HepG2 (cell line): ENCODE data around the gene CEP68. TPM values are rescaled to one million over a fixed set of nuclear protein-coding genes. Genes with fewer than 3 reads are reported as not detected.
A peak's percentile ranks its signal among the peaks of the same experiment; 100 is the strongest.

Experiments used
- ATF7 ChIP-seq, 2 experiments: fragments of 450-650 bp in 1 of 2; sonication (generic) in 1 of 2; formaldehyde crosslinking in 1 of 2; IDR thresholded peaks; 2 replicates each; pipeline versions ENCODE4 v1.4.0 to v1.6.1; 2016 to 2020; ENCODE audit warnings: antibody characterized with exemption in 1 of 2, mild to moderate bottlenecking in 1 of 2, missing genetic modification reagents in 1 of 2
- ATRX ChIP-seq: sonication (generic); formaldehyde crosslinking; IDR thresholded peaks from 2 replicates; pipeline ENCODE4 v1.4.0; 2020; ENCODE audit warnings: missing genetic modification reagents, borderline replicate concordance
- GTF3A ChIP-seq: sonication (generic); formaldehyde crosslinking; conservative IDR thresholded peaks from 2 replicates; pipeline ENCODE4 v1.4.0; 2020; ENCODE audit warnings: mild to moderate bottlenecking, missing genetic modification reagents
- HNRNPLL ChIP-seq: fragments of 200-400 bp; formaldehyde crosslinking; IDR thresholded peaks from 2 replicates; pipeline ENCODE4 v1.6.1; 2017; ENCODE audit warnings: mild to moderate bottlenecking, low read depth, low read length; ENCODE audit not compliant: poor library complexity, severe bottlenecking
- KLF16 ChIP-seq, 2 experiments: sonication (generic) in 1 of 2; formaldehyde crosslinking in 1 of 2; IDR thresholded peaks; 2 replicates each; pipeline versions ENCODE4 v1.6.1 to v1.8.0; 2016 to 2023; ENCODE audit warnings: missing genetic modification reagents in 2 of 2, missing compliant biosample characterization in 1 of 2
- NCOR1 ChIP-seq: fragments of 200-600 bp; sonication (generic); IDR thresholded peaks from 2 replicates; pipeline ENCODE4 v1.7.0; 2017; ENCODE audit warnings: antibody characterized with exemption, low read length, borderline replicate concordance
- NFATC3 ChIP-seq: sonication (generic); formaldehyde crosslinking; IDR thresholded peaks from 2 replicates; pipeline ENCODE4 v1.5.1; 2020; ENCODE audit warnings: mild to moderate bottlenecking, missing genetic modification reagents
- SUZ12 ChIP-seq: fragments of 150-350 bp; IDR thresholded peaks from 2 replicates; pipeline ENCODE4 v1.6.1; 2014; ENCODE audit warnings: low read depth, low read length
- TOPORS ChIP-seq: sonication (generic); formaldehyde crosslinking; IDR thresholded peaks from 2 replicates; pipeline ENCODE4 v1.8.0; 2023; ENCODE audit warnings: mild to moderate bottlenecking, missing genetic modification reagents
- ZNF263 ChIP-seq: sonication (generic); formaldehyde crosslinking; IDR thresholded peaks from 2 replicates; pipeline ENCODE4 v1.4.0; 2020; ENCODE audit warnings: missing genetic modification reagents
- polyA plus RNA-seq, 8 experiments: library from polyadenylated mRNA; depleted of rRNA in 3 of 8; stranded (reverse) in 7 of 8; unstranded in 1 of 8; fragments of >200 nt; fragmentation: Illumina TruSeq in 4 of 8; extraction: Trizol in 4 of 8; gene quantifications; 2 replicates each; pipeline versions ENCODE4 v1.2.1 to v1.2.3, GENCODE V29; 2011 to 2016; ENCODE audit warnings: low read depth in 4 of 8, missing spikeins in 1 of 8, mixed read lengths in 1 of 8; ENCODE audit not compliant: insufficient read depth in 1 of 8
- total RNA-seq, 5 experiments: library from RNA; depleted of rRNA; stranded (reverse); fragments of >200 nt; fragmentation: Illumina TruSeq; extraction: Trizol; gene quantifications; 2 replicates each; pipeline ENCODE4 v1.2.3, GENCODE V29; 2016; ENCODE audit warnings: low read depth in 1 of 5
- TF ChIP-seq, protein P1 (sequence below): IDR thresholded peaks from 2 replicates; pipeline ENCODE4 v1.6.1; 2016; ENCODE audit warnings: low read depth, missing genetic modification reagents, missing compliant biosample characterization
- TF ChIP-seq, protein P2 (sequence below), 2 experiments: fragments of 450-650 bp in 1 of 2; sonication (generic) in 1 of 2; formaldehyde crosslinking; IDR thresholded peaks; 2 replicates each; pipeline versions ENCODE4 v1.5.0 to v1.8.0; 2020 to 2022; ENCODE audit warnings: mild to moderate bottlenecking in 1 of 2, missing genetic modification reagents in 1 of 2
- TF ChIP-seq, protein P3 (sequence below): sonication (generic); formaldehyde crosslinking; IDR thresholded peaks from 2 replicates; pipeline ENCODE4 v1.4.0; 2020; ENCODE audit warnings: mild to moderate bottlenecking, missing genetic modification reagents
- TF ChIP-seq, protein P4 (sequence below): IDR thresholded peaks from 2 replicates; pipeline ENCODE4 v1.6.1; 2012; ENCODE audit warnings: low read depth, low read length, improper control_type of control experiment

The CEP68 gene
- total and polyA plus RNA-seq, 2 of the 13 experiments (the other 11 are each of a cell fraction or from before 2014, with no cell fraction given): 5.7 to 9.3 TPM

DNA sequence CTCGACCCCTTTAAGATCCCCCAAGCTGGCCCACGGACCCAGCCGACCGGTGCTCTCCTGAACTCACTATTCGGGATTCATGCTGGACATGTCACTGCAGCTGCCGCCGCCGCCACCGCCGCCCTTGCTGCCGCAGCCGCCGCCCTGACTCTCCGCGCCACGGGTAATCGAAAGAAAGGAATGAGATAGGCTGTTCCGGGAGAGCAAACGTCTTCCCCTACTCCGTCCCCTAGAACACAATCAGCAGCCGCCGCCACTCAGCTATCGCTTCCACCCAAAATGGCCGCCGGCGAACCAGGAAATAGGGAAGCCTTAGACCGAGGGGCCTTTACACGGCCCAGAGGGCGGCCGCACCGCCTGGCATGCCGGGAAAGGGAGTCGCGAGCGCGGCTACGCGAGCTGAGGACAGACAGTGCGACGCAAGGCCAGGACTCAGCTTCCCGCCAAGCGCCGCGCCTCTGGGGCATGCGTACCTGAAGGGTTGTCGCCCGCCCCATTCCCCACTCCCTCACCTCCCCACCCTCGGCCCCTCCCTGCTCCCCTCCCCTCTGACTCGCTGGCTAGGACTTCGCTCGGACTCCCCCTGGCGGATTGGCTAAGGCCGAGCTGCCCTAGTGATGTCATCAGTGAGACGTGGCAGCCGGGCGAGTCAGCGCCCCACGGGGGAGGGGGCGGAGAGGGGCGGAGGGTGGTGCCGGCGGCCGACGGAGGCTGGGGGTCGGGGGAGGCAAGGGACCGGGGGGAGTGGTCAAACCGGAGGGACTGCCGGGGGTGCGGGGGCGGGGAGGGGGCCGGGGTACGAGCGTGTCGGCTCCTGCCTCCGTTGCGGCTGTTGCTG lies 73.8 kb downstream of the CEP68 start, which contains the start of gene RAB1A (continued):
- TF ChIP-seq ATF7 (IDR thresholded peaks at IDR 0.05) (peak; percentile 90), ATF7 (CRISPR knock-in tag; IDR thresholded peaks at IDR 0.05) (peak; percentile 97), HNRNPLL (peak; percentile 65), NFATC3 (CRISPR knock-in tag) (no peak), KLF16 (CRISPR knock-in tag; IDR thresholded peaks at IDR 0.05) (peak in 1 of 2 experiments; percentile 79; a peak in 2 of 4 replicates), ZNF263 (CRISPR knock-in tag) (no peak), NCOR1 (no peak), GTF3A (CRISPR knock-in tag) (peak; percentile 20; the same call in 1 of the 2 replicates), TOPORS (CRISPR knock-in tag) (no peak), SUZ12 (peak; percentile 91), ATRX (CRISPR knock-in tag) (no peak)
- TF ChIP-seq, protein P1, sequence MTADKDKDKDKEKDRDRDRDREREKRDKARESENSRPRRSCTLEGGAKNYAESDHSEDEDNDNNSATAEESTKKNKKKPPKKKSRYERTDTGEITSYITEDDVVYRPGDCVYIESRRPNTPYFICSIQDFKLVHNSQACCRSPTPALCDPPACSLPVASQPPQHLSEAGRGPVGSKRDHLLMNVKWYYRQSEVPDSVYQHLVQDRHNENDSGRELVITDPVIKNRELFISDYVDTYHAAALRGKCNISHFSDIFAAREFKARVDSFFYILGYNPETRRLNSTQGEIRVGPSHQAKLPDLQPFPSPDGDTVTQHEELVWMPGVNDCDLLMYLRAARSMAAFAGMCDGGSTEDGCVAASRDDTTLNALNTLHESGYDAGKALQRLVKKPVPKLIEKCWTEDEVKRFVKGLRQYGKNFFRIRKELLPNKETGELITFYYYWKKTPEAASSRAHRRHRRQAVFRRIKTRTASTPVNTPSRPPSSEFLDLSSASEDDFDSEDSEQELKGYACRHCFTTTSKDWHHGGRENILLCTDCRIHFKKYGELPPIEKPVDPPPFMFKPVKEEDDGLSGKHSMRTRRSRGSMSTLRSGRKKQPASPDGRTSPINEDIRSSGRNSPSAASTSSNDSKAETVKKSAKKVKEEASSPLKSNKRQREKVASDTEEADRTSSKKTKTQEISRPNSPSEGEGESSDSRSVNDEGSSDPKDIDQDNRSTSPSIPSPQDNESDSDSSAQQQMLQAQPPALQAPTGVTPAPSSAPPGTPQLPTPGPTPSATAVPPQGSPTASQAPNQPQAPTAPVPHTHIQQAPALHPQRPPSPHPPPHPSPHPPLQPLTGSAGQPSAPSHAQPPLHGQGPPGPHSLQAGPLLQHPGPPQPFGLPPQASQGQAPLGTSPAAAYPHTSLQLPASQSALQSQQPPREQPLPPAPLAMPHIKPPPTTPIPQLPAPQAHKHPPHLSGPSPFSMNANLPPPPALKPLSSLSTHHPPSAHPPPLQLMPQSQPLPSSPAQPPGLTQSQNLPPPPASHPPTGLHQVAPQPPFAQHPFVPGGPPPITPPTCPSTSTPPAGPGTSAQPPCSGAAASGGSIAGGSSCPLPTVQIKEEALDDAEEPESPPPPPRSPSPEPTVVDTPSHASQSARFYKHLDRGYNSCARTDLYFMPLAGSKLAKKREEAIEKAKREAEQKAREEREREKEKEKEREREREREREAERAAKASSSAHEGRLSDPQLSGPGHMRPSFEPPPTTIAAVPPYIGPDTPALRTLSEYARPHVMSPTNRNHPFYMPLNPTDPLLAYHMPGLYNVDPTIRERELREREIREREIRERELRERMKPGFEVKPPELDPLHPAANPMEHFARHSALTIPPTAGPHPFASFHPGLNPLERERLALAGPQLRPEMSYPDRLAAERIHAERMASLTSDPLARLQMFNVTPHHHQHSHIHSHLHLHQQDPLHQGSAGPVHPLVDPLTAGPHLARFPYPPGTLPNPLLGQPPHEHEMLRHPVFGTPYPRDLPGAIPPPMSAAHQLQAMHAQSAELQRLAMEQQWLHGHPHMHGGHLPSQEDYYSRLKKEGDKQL (CRISPR knock-in tag): no peak
- TF ChIP-seq, protein P2, sequence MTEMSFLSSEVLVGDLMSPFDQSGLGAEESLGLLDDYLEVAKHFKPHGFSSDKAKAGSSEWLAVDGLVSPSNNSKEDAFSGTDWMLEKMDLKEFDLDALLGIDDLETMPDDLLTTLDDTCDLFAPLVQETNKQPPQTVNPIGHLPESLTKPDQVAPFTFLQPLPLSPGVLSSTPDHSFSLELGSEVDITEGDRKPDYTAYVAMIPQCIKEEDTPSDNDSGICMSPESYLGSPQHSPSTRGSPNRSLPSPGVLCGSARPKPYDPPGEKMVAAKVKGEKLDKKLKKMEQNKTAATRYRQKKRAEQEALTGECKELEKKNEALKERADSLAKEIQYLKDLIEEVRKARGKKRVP (CRISPR knock-in tag; IDR thresholded peaks at IDR 0.05): peak in 1 of 2 experiments; percentile 54; a peak in 2 of 4 replicates
- TF ChIP-seq, protein P3, sequence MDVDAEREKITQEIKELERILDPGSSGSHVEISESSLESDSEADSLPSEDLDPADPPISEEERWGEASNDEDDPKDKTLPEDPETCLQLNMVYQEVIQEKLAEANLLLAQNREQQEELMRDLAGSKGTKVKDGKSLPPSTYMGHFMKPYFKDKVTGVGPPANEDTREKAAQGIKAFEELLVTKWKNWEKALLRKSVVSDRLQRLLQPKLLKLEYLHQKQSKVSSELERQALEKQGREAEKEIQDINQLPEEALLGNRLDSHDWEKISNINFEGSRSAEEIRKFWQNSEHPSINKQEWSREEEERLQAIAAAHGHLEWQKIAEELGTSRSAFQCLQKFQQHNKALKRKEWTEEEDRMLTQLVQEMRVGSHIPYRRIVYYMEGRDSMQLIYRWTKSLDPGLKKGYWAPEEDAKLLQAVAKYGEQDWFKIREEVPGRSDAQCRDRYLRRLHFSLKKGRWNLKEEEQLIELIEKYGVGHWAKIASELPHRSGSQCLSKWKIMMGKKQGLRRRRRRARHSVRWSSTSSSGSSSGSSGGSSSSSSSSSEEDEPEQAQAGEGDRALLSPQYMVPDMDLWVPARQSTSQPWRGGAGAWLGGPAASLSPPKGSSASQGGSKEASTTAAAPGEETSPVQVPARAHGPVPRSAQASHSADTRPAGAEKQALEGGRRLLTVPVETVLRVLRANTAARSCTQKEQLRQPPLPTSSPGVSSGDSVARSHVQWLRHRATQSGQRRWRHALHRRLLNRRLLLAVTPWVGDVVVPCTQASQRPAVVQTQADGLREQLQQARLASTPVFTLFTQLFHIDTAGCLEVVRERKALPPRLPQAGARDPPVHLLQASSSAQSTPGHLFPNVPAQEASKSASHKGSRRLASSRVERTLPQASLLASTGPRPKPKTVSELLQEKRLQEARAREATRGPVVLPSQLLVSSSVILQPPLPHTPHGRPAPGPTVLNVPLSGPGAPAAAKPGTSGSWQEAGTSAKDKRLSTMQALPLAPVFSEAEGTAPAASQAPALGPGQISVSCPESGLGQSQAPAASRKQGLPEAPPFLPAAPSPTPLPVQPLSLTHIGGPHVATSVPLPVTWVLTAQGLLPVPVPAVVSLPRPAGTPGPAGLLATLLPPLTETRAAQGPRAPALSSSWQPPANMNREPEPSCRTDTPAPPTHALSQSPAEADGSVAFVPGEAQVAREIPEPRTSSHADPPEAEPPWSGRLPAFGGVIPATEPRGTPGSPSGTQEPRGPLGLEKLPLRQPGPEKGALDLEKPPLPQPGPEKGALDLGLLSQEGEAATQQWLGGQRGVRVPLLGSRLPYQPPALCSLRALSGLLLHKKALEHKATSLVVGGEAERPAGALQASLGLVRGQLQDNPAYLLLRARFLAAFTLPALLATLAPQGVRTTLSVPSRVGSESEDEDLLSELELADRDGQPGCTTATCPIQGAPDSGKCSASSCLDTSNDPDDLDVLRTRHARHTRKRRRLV (CRISPR knock-in tag): peak; percentile 86; the same call in 1 of the 2 replicates
- TF ChIP-seq, protein P4, sequence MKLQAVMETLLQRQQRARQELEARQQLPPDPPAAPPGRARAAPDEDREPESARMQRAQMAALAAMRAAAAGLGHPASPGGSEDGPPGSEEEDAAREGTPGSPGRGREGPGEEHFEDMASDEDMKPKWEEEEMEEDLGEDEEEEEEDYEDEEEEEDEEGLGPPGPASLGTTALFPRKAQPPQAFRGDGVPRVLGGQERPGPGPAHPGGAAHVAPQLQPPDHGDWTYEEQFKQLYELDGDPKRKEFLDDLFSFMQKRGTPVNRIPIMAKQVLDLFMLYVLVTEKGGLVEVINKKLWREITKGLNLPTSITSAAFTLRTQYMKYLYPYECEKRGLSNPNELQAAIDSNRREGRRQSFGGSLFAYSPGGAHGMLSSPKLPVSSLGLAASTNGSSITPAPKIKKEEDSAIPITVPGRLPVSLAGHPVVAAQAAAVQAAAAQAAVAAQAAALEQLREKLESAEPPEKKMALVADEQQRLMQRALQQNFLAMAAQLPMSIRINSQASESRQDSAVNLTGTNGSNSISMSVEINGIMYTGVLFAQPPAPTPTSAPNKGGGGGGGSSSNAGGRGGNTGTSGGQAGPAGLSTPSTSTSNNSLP: peak; percentile 25; the same call in 1 of the 2 replicates
